Retina (tissue), 1 donor: ENCODE data around the gene CHST11.

ENCODE experiments used
- DNase-seq: peaks from one replicate; pipeline ENCODE4 v3.0.0-alpha.2; 2016

The CHST11 gene

DNA sequence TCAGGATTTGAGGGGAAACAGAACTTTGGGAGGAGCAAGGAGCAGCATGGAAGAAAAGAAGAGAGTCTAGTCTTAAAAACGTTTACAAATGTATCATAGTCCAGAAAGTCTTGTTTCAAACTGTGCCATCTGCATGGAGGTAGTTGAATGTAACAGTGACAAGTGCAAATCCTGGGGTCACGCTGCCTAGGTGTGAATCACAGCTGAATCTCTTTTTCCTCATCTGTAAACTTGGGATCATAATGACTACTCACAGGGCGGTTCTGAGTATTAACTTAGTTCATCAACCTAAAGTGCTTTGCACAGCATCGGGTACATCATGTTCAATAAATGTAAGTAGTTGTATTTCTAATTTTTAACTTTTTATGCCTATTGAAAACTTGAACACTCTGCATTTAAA lies 208.5 kb downstream of the CHST11 start:
- no peak for DNase-seq

DNA sequence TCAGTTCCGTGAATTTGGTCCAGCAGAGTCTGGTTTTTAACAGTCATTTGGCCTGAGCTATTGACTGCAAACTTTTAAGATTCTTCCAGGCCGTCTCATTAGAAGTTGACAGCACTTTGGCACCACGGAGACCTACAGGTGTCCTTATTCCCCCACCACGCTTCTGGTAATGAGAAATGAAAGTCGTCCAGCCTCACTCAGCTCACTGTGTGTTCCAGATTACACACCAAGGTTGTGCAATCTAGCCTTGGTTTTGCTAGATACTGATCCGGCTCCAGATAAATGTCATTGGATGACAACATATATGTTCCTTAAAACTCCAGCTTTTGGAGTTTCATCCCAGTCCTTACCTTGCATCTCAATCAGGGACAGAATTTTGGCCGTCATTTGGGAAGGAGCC lies 210.4 kb downstream of the CHST11 start:
- DNase-seq: no peak

DNA sequence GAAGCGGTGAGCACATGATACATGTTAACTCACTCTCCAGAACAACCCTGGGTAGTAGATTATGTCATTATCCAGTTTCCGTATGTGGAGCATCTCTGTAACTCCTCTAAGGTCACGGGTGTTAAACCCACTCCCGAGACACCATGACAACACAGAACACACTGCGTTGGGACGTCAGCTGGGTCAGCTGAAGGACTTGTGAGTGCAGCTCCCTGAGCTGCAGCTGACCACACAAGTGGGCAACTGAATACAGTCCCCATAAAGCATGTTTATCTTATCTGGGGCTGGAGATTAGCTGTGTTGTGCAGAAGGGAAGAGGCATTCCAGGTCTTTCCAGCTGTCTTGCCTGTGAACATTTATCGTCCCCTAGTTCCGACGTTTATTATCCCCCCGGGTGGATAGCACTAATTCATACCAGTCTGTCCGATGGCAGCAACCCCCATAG lies 211.5 kb downstream of the CHST11 start:
- peak; percentile 49 for DNase-seq

DNA sequence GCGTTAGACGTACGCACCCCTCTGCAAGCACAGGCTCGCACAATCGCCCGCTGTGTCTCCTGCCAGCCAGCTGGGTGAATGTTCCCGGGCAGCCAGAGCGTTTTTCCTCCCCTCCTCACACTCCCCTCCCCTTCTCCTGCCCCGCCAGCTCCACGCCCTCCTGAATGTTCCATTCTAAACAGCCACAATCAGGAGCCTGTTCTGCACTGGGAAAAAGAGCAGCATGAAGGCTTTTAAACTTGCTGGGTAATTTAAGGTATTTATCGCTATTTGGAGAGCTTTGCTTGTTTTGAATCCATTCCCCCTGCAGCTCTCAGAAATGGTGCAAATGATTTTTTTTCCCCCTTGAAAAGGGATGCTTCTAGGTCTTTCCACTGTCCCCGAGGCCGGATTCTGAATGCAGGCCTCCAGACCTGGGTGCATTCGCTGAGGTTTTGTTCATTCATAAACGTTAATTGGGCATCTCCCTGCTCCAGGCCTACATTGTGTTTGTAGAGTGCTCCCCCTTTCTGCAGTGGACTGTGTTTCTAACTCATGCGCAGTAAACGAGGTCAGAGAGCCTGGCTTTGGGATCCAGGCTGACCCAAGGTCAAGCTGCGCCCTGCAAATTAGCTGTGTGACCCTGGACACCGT lies 212.5 kb downstream of the CHST11 start:
- peak; percentile 74 for DNase-seq

DNA sequence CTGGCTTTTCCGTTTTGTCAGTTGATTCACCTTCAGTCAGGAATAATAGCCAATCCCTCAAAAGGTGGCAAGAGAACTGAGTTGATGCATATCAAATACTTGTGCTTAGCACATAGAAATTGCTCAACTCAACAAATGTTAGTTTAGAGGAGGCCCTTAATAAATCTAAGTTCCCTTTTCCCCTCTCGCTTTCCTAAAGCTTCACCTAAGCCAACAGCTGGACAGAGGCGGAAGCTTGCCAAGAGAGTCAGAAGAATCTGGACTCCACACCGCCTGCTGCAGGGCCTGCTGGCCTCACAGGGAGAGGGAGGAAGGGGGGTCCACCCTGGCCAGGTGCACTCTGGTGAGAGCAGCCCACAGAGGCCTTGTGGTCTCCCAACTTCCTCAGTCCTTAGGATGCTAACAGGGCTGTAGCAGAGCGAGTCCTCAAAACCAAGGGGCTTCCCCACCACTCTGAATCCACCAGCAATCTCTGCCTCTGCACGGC lies 213.1 kb downstream of the CHST11 start:
- no peak for DNase-seq

DNA sequence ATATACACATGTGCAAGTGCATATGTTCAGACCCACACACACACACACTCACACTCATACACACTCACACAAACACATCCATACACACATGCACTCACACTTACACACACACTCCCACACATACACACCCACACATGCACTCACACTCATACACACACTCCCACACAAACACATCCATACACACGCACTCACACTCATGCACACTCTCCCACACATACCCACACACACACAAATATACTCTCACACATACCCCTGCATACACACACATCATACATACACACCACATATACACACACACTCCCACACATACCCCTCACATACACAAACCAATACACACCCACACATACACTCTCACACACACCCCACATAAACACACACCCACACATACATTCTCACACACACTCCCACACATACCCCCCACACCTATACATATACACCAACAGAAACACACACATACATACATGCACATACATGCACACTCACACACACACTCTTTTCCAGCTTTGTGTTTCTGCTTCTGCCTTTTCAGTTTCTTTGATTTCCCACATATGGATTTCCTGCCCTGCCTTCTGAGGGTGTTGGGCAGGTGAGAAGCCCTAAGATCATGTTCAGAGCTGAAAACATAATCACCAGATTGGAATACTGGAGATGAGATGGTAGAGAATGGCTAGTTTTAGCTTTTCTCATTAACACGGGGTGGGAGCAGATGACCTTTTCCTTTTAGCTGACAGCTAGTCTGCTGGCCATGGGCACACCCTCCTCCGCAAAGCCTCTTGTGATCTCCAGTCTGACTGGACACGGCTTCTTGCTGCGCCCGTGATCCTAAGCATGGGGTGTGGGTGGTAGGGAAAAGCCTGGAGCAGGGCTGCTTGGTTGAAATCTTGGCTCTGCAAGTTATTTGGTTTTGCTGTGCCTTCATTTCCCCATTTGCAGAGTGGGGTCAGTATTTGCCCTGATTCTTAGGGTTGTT lies 214.0 kb downstream of the CHST11 start:
- no peak for DNase-seq

DNA sequence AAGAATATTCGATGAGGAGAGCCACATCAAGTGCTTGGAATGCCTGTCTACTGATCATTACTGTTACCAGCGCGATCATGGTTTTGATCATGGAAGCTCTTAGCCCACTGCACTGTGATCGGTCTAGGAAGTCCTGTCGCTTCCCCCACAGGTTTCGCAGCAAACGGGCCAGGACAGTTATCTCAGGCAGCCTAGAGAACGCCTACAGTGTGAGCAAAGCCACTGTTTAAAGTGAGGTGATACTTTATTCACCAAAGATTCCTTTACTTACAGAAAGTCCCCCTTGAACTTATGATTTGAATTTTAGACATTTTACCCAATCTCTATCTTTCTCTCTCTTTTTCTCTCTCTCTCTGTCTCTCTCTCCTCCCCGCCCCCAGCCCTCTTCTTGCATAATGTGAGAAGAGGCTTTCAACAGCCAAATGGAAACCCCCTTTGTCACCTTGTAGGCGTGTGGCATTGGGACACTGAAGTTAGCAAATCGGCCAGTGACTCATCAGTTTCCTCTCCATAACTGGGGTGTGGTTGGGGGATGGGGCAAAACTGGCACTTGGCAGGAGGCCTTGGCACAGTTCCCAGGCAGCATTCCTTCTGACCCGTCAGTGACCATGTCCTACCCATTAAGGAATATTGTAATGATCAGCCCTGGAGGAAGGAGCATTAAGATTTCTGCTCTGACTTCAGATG lies 214.8 kb downstream of the CHST11 start:
- no peak for DNase-seq

DNA sequence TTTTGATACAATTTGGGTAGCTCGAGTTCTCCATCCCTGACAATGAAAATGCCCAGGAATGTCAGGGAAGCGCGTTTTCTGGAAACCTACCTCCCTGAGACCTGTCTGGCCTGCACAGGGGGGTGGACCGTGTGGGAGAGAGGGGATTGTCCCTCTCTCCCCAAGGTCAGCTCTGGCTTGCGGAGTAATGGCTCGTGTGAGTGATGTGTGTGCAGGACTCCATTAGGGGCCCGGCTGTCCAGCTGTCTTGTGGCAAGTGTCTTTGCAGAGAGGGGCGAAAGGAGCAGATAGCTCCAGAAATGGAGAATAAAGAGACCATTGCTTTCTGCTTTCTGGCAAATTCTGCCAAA lies 215.3 kb downstream of the CHST11 start:
- no peak for DNase-seq

DNA sequence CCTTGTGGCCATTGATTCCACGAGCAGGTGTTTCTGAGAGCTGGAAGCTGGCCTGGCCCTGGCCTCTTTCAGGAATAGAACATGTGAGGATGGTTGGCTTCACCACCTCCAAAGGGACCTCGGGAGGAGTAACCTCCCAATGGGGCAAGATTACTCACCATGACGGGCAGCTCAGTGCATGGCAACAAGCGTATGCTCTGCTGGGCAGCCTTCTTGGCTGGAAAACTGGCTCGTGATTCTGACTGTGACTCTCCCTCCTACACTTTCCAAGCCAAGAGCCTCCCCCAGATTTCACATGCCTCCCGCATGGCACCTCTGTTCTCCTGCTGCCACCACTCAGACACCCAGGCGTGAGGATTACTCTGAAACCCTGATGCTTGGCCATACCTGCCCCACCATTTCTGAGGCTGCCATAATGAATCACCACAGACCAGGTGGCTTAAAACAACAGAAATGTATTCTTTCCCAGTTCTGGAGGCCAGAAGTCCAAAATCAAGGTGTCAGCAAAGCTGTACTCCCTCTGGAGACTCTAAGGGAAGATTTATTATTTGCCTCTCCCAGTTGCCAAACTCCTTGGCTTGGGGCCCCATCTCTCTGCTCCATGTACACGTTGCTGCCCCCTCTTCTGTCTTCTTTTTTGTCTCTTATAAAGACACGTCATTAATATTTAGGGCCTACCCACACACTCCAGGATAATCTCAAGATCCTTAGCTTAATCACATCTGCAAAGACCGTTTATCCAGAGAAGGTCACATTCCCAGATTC lies 215.9 kb downstream of the CHST11 start:
- DNase-seq: no peak

DNA sequence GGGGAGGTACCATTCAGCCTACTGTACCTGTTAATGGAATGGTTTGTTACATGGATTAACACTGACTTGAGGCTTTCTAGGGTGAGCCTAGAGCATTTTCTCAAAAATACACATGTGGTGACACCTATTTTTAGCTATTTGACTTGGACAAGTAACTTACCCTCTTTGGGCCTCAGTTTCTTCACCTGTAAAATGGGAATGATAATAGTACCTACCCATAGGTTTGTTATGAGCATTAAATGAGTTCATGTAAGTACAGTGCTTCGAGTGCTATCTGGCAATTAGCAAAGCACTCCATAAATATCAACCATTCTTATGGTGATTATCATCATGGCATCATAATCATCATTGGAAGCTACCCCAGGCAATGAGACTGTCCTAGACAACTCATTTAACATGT lies 216.5 kb downstream of the CHST11 start:
- no peak for DNase-seq

DNA sequence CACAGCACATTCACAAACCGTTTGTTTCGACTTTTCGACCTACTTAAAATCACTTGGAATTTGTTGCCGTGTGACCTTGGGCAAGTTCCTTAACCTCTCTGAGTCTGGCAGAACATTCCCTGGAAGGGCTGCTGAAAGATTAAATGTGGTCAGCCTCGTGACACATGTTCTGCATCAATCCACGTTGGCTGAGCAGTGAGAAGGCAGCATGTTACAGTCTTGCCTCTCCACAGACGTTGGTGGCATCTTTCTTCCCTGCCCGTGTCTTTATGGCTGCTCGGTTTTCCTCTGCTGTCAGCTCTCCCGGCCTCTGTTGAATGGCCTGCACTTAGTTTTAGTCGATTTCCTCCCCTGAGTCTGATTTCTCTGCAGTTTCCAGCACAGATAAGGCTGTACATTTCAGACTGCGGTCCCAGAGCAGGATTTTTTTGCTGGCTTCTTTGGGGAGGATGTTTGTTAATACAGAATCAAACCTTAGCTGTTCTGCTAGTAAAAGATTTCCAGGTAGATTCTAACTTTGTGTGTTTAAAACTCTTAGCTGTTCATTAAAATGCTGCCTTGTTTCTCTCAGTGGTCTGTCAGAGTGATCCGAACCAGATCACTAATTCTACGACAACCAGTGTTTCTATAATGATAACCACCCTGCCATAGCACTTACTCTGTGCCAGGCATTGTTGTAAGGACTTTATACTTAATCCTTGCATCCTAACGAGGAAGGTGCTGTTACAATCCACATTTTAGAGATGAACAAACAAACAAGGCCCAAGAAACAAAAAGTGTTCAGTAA lies 217.1 kb downstream of the CHST11 start:
- no peak for DNase-seq

DNA sequence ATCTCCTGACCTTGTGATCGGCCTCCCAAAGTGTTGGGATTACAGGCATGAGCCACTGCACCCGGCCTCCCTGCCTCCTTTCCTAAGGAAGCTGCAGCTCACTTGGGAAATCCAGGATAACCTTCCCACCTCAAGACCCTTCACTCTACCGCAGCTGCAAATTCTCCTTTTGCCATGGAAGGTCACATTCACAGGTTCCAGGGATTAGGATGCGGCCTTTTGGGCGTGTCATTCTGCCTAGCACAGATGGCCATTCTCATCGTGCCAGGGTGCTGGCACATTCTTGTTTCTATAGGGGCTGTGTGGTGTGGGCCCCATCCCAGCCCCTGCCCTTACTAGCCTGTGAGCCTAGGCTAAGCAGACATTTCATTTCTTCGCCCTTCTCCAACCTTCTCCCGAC lies 219.9 kb downstream of the CHST11 start:
- DNase-seq: no peak

DNA sequence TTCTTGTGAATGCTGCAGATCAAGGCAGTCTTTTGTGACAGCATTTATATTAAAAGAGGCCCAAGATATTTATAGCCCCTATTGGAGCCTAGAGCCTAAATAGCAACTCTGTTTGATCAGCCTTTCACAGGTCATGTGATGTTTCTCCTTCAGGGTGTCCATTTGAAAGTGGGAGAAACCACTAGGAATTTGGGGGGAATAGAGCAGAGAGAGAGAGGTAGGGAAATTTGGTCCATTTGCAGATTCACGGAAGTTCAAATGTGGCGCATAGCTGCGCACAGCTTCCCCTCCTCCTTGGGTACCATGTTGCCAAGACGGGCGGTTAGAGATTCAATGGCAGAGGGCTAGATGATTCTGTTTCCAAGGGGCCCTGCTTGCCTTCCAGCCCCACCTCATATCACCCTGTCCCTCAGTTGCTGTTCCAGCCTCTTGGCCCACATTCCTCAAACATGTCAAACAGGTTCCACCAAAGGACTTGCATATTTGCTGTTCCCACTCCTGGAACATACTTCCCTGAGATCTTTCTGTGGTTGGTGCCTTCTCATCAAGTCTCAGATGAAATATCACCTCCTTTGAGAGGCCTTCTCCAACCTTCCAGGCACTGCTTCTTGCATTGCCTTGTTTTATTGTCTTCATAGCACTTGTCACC lies 220.8 kb downstream of the CHST11 start:
- DNase-seq: no peak

DNA sequence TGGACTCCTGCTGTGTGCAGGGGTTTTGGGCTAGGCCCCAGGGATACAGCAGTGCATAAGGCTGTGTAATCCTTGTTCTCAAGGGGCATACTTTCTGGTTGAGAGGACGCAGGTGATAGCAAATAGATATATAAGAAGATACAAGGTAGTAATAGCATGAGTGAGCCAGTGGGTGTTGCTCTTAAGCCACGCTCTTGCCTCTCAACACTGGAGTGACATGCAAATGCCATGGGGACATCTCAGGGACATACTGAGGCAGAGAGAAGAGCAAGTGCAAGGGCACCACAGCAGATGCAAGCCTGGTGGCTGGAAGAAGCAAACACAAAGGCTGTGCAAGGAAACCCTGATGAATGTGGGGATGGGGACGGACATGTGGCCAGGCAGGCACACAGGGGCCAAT lies 223.3 kb downstream of the CHST11 start:
- no peak for DNase-seq

DNA sequence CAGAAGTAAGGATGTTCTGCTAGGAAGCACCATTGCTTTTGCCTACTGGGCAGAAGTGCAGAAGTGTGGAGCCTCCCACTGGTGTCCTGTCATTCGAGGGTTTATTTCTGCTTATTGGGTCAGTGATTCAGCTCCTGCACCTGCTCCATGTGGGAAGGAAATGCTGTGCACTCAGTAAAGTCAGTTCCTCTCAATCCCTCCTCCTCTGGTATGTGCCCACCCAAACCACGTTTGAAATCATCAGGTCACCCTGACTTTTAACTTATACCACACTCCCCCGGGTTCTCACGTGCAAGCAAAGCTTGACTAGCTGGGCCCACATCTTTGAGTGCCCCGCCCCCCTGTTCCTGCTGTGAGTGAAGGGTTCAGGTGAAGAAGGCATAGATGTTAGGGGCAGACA lies 223.7 kb downstream of the CHST11 start:
- no peak for DNase-seq

DNA sequence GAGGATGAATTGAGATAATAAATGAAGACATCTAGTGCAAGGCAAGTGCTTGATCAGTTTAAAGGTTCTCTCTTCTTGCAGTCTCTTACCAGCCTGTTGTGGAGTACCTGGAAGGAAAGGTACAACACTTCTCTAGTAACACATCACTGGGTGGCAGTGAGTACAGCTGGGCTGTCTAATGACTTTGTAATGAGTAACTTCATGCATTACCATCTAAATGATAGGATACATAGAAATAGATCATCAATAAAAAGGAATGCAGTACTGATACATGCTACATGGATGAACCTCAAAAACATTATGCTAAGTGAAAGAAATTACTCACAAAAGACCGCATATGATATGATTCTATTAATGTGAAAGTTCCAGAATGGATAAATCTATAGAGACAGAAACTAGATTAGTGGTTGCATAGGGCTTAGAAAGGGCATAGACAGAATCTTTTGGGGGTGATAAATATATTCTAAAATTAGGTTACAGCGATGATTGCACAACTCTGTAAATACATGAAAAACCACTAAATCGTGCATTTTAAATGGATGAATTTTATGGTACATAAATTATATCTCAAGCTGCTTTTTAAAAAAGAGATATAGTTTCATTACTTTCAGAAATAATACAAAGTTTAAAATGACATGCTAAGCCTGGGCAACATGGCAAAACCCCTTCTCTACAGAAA lies 224.4 kb downstream of the CHST11 start:
- no peak for DNase-seq

DNA sequence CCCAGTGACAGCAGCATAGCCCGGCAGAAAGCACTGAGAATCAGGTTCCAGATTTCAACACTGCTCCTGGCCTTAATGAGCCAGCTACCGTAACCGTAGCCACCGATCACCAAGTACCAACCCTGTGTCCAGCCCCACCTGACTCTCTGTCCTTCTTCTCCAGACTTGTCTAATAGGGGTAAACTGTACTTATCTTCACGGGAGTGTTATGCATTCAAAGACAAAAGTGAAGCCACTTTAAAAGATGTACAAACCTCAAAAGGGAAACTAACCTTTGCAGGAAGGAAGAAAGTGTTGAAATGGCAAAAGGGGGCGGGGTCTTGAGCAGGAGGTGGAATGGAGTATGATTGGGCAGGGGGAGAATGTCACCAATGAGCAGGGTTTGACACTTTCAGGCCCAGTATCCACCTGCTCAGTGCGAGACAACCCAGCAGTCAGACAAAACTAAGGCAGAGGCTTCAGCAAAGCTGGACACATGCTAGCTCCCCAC lies 226.1 kb downstream of the CHST11 start:
- DNase-seq: no peak

DNA sequence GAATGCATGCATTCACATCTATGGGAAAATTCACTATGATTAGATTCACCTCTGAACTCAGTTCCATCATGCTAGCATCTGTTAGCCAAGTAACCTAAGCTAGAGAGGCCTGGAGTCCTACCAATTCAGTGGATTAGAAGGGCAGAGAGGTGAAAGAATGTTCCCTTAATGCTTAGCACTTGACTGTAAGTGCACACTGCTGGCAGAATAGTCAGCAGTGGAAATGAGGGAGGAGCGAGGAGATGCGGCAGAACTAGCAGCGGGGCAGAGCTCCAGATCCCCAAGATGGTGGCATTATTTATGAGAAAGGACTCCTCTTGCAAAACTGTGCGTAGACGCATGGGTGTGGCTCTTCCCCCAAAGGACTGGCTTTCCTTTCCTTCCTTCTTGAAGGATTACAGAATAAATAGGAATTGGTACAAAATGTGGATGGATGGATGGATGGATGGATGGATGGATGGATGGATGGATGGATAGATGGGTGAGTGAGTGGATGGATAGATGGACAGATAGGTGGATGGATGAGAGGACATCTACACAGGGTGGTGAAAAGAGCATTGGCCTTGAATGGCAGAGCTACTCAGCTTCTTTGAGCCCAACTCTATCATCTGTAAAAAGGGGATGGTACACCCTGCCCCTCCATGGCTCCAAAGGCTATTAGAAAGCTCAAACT lies 227.2 kb downstream of the CHST11 start:
- no peak for DNase-seq

DNA sequence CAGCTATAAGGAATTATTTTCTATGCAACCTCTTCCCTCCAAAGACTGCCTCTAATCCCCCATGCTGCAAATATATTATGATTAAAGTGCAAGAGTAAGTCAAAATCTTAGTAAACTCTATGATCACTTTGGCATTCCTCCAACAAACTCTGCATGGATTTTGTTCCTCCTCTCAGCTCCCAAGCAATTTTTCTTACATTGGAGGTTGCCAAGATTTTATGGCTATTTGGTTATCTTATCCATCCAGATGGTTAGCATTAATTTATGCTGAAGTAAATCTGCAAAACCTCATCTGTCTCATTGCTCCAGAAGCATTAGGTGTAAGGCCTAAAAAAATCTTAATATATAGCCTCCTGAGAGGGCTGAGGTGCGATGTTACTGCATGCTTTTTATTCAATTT lies 228.1 kb downstream of the CHST11 start:
- no peak for DNase-seq

DNA sequence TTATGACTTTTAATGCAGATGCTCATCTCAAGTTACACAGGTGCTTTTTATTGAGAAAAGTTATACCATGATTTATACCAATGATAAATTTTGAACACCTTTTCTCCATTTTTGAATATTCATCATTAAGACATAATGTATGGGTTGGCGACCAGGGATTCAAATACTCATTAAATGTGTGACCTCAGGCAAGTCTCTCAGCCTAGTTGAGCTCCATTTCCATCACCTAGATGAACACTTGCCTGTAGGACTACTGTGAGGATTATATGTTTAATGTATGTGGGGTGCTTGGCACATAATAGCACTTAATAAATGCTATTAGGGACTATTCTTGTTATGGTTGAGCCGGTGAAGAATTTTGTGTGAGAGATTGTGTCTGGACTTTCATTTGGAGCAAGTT lies 228.6 kb downstream of the CHST11 start:
- DNase-seq: no peak
